Limb (tissue), 2 donors: ENCODE data around the gene C9orf85.
"Not testable (repeated sequence)": the region's sequence is repeated elsewhere in the genome, so short reads cannot be mapped to it uniquely, and the experiment has no call there.

Source experiments
- DNase-seq, 2 donors: peaks; one replicate each; pipeline ENCODE4 v3.0.0-alpha.2; 2016; ENCODE audit errors: extremely low spot score in 2 of 2

The C9orf85 gene

GRCh38 chr9:71941998-71942567 lies 30.6 kb downstream of the C9orf85 start:
- no peak for DNase-seq

- DNase-seq, result no peak
Measured at GRCh38 chr9:71944754-71945375, 33.4 kb downstream of the C9orf85 start.

- not testable (repeated sequence) for DNase-seq
Measured at GRCh38 chr9:71954652-71955051, 43.2 kb downstream of the C9orf85 start.

GRCh38 chr9:71955300-71955915 lies 44.0 kb downstream of the C9orf85 start:
- DNase-seq, result no peak

GRCh38 chr9:71962328-71962727 lies 50.9 kb downstream of the C9orf85 start:
- DNase-seq, result no peak

- not testable (repeated sequence) for DNase-seq
Measured at GRCh38 chr9:71963471-71963996, 52.1 kb downstream of the C9orf85 start.

GRCh38 chr9:71965403-71965802 lies 54.0 kb downstream of the C9orf85 start:
- no peak for DNase-seq

GRCh38 chr9:71966601-71967000 lies 55.2 kb downstream of the C9orf85 start:
- DNase-seq, result no peak

- no peak for DNase-seq
Measured at GRCh38 chr9:71968541-71969090, 57.2 kb downstream of the C9orf85 start.

- DNase-seq, result no peak
Measured at GRCh38 chr9:71975833-71976232, 64.4 kb downstream of the C9orf85 start.

GRCh38 chr9:71977003-71977402 lies 65.6 kb downstream of the C9orf85 start:
- no peak for DNase-seq

- peak in 1 of 2 donors; percentile 72 for DNase-seq
Measured at GRCh38 chr9:71980266-71981190, 69.1 kb downstream of the C9orf85 start.

- DNase-seq, result no peak
Measured at GRCh38 chr9:71981944-71982343, 70.5 kb downstream of the C9orf85 start.

GRCh38 chr9:71984403-71984802 lies 73.0 kb downstream of the C9orf85 start:
- peak; percentile 42 to 72 for DNase-seq

- DNase-seq, result no peak
Measured at GRCh38 chr9:71984831-71985281, 73.4 kb downstream of the C9orf85 start.

- no peak for DNase-seq
Measured at GRCh38 chr9:71985297-71985911, 74.0 kb downstream of the C9orf85 start.

- DNase-seq, result no peak
Measured at GRCh38 chr9:71986900-71987299, 75.5 kb downstream of the C9orf85 start.

- DNase-seq, result no peak
Measured at GRCh38 chr9:71987471-71988371, 76.3 kb downstream of the C9orf85 start.

- no peak for DNase-seq
Measured at GRCh38 chr9:71990466-71990865, 79.0 kb downstream of the C9orf85 start.

GRCh38 chr9:72005451-72005850 lies 94.0 kb downstream of the C9orf85 start:
- no peak for DNase-seq
